ENCODE results near the gene TFAP2A.

DNA sequence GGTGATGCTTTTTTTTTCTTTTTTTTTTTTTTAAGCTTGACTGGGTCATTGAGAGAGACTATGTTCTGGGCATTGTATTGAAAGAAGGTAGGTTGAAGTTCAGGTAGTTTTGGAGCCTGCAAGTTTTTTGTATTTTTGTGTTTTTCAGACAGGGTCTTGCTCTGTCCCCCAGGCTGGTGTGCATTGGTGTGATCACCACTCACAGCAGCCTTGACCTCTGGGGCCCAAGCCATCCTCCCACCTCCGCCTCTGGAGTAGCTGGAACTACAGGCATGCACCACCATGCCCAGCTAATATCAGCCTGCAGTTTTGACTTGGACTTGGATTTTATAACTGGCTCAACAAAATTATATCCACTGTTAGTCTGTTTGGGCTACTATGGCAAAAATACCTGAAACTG lies 31.7 kb upstream of the TFAP2A start:
- TF ChIP-seq, protein P1, sequence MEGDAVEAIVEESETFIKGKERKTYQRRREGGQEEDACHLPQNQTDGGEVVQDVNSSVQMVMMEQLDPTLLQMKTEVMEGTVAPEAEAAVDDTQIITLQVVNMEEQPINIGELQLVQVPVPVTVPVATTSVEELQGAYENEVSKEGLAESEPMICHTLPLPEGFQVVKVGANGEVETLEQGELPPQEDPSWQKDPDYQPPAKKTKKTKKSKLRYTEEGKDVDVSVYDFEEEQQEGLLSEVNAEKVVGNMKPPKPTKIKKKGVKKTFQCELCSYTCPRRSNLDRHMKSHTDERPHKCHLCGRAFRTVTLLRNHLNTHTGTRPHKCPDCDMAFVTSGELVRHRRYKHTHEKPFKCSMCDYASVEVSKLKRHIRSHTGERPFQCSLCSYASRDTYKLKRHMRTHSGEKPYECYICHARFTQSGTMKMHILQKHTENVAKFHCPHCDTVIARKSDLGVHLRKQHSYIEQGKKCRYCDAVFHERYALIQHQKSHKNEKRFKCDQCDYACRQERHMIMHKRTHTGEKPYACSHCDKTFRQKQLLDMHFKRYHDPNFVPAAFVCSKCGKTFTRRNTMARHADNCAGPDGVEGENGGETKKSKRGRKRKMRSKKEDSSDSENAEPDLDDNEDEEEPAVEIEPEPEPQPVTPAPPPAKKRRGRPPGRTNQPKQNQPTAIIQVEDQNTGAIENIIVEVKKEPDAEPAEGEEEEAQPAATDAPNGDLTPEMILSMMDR (IDR thresholded peaks at IDR 0.05; ENCODE audit: poor library complexity, severe bottlenecking), result no peak
- TF ChIP-seq EZH2 (IDR thresholded peaks at IDR 0.05; ENCODE audit: borderline replicate concordance, insufficient read depth, low read length, poor library complexity, severe bottlenecking) (no peak), RAD21 (conservative IDR thresholded peaks at IDR 0.05) (no peak), POLR2AphosphoS5 (IDR thresholded peaks at IDR 0.05) (no peak), SMC3 (conservative IDR thresholded peaks at IDR 0.05; ENCODE audit: poor library complexity) (no peak), TAF1 (IDR thresholded peaks at IDR 0.05; ENCODE audit: low read depth) (no peak), EP300 (conservative IDR thresholded peaks at IDR 0.05; ENCODE audit: poor library complexity, severe bottlenecking) (no peak)

All from neural cell (in vitro differentiated cells).